ENCODE data around the gene TPM3.
"Not testable (repeated sequence)": the region's sequence is repeated elsewhere in the genome, so short reads cannot be mapped to it uniquely, and the experiment has no call there.

TPM3 gene

DNA sequence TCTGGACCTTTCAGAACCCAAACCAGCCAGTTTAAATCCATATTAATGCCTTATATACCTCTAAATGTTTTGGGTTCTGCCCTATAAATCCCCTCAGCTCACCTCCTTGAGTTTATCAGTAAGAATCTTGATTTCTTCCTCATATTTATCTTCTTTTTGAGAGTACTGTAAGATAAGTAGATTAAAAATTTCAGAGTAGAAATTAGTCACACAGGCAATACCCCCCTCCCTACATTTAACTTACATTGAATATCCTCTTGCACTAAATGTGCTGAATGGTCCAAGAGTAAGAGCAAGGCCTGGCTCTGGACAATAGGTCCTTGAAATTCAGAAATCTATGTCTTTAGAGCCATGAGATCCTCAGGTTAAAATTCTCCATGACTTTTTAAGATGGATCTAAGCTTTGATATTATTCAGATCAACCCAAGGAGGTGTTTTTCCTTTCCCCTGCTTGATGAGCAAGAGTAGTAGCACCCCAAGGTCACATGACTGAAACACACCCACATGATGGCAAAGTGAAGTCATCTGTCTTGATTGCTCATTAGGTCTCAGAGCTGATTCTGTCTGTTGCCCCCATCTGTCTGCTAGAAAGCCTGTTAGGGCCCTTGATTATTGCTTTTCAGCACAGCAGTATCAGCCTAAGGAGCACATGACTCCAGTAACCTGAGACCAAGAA lies 21.2 kb downstream of the TPM3 start:
- peak; percentile 40 to 64 (median 44) for DNase-seq (ENCODE audit: low read depth in 2 of 3, low spot score in 1 of 3)

DNA sequence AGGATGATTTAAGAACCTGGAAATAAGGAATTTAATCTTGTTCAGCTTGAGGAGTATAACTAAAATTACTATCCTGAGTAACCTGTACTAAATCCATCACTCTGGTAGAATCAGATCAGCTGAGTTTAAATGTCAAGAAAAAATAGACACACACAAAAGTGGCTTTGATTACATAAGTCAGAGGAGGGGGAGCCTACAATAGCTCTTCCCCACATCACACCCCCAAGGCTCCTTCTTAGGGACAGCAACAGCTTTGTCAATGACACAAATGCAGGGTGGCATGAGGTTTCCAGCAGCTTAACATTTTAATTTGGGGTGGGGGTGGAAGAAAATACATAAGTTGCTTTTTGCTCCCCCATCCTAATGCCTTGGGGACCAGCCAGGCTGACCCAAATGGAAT lies 24.4 kb downstream of the TPM3 start:
- DNase-seq (ENCODE audit: low read depth in 2 of 3, low spot score in 1 of 3): no peak

DNA sequence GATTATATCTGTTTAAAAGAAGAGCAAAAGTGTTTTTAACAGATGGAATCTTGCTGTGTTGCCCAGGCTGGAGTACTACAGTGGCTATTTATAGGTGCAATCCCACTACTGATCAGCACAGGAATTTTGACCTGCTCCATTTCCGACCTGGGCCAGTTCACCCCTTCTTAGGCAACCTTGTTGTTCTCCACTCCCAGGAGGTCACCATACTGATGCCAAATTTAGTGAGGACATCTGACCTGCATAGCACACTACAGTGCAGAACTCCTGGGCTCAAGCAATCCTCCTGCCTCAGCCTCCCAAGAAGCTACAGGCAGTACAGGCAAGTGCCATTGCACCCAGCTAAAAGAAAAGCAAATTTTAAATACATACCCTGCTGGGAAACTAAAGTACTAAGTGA lies 25.7 kb downstream of the TPM3 start:
- DNase-seq (ENCODE audit: low read depth in 2 of 3, low spot score in 1 of 3): no peak

DNA sequence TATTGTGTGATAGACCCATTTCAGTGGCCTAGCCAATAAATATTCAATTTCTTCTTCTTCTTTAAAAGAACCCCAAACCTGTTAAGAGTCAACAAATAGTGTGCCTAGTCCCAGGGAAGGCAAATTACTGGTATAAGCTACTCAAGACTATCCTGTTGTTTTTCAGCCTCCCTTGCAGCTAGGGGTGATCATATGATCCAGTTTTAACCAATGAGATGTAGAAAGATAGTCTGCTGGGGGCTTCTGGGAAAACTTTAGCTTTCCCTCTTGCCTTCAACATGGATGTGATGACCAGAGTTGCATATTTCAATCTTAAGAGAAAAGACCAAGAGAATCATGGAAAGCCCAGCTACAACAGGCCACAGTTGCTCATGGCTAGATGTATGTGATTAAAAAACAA lies 32.3 kb downstream of the TPM3 start:
- DNase-seq (ENCODE audit: low read depth in 2 of 3, low spot score in 1 of 3): no peak

DNA sequence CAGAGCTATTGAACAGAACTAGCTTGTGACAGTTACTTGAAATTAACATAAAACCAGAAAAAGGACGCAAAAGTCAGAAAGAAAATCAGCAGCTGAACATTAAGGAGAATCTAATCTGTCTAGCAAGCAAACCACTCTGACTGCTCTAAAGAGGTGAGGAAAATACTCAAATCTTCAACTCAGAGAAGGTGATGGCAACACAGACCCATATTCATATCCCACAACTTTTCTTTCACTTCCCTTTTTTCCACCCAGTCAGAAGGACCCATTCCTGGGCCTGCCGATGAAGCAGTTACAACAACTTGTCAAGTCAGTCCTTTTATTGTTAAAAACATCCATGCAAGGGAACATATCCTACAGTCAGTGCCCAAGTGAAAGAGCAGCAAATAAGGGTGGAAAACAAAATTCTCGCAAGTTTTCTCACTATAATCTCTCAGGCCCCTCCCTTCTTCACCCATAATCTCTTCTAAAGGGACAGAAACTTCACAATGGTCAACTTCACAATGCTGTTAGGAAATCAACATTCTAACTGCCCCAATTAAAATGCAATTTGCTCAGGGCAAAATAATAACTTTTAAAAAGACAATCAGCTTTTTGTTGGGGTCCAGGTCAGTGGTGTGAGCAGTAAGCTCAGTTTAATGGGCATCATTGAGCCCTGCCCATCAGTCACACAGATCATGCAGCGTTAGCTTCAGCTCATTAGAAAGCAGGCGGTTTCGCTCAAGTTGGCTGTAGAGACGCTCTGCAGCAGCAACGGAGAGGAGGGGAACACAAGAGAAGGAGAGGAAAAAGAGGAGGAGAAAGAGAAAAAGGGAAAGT lies 33.4 kb downstream of the TPM3 start:
- DNase-seq (ENCODE audit: low read depth in 2 of 3, low spot score in 1 of 3): no peak

DNA sequence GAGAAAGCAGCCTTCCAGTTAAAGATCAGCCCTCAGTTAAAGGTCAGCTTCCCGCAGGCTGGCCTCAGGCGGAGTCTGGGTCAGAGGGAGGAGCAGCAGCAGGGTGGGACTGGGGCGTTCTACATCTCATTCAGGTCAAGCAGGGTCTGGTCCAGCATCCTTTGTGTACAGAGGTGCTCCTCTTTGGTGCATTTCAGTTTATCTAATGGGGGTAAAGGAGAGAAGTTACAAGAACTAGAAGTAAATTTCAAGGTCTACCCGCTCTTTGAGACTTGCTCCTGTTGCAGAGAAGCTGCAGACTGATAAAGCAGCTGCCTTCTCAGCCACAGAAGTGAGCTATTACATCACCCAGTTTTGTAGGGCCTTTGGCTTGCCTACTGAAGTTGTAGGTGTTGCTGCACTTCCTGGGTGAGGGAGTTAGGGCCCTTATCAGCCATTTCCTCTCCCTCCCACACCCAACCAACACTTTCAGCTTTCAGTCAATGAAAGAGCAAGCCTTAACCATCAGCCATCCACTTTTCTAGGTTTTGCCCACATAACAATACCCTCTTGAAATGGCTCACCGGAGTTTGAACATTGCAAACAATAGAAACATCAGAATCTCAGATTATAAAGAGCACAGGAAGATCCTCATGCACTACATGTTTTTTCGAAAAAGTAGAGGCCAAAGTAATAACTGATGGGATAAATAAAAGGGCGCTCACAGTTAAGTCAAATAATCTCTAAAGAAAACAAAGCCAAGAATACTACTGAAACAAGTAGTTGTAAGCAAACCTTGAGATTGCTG lies 34.2 kb downstream of the TPM3 start:
- DNase-seq (ENCODE audit: low read depth in 2 of 3, low spot score in 1 of 3): peak; percentile 49 to 69 (median 62)

DNA sequence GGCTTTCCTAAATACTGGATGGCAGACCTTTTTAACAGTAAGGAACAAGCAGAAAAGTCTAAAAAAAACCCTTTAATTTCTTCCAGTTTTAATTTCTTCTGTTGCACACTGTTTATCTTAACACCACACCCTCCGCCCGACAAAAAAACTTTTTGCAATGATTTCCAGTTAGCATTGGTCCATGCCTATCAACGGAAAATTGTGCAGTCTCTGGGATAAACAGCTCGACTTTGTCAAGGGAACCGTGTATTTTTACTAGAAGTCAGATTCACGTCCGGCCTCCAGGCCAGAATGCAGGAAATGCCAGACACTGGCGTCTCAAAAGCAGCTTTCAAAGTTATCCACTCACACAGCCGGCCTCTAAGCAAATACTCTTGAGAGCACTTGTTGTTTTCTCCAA lies 36.6 kb downstream of the TPM3 start:
- no peak for DNase-seq (ENCODE audit: low read depth in 2 of 3, low spot score in 1 of 3)

DNA sequence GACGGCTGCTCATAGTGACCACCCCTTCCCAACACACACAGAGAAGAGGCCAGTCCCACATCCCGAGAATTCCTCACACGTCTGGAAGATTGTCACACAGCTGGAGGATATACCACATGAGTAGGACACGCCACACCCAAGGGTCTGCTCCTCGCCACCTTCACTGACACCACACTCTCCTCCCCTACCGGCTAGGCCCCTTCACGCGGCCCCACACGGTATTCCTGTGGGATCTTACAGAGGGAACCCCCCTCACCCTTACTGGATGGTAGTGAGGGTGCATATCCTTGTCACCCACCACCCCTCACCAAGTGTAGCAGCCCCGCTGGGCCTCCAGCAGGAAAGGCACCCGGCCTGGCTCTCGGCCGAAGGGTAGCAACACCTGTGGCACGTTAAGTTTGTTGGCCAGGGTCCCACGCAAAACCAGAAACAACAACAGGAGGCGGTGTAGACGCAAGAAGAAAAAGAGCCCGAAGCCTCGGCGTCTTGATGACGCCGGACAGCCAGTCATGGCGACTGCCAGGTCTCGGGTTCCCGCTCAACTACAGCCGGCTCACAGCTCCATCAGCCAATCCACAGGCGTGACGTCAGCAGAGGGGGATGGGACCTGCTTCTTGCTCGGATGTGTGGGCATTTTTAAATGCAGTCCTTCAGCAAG lies 37.2 kb downstream of the TPM3 start, which contains the start of gene NUP210L:
TSS of gene NUP210L (minus strand) at position 540 of the 658 bp plus-strand sequence.
- DNase-seq (ENCODE audit: low read depth in 2 of 3, low spot score in 1 of 3): no peak

DNA sequence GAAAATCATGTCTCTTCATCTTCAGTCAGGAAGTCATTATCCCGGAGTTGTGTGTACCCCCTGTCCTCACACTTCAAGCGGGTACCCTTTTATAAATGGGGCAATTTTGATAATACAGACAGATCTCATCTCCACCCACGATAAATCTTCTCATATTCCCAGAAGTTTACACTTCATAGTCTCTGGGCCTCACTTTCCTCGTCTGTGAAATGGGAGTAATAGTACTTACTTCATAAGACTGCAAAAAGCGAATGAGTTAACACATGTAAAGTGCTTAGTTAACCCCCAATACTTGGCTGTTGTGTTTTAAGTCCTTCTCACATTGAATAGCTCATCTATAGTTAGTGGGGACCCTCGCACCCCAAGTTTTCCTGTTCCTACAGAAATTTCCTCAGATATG lies 37.8 kb downstream of the TPM3 start:
- no peak for DNase-seq (ENCODE audit: low read depth in 2 of 3, low spot score in 1 of 3)

DNA sequence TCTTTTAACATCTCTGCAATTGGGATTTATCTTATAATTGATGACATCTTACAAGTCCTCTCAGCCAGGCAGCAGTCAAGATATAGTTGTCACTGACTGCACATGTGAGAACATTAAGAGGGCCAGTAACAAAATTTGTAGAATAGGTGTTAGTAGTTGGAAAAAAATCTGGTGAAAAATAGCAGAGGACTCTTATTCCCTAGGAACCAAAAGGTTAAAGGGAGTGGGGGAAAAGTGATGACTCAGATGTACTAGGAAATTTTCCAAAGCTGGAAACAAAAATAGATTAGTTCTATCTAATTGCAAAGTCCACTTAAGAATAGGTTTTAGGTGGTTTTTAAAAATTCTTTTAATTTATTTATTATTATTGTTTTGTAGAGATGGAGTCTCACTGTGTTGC lies 40.6 kb downstream of the TPM3 start:
- DNase-seq (ENCODE audit: low read depth in 2 of 3, low spot score in 1 of 3): no peak

DNA sequence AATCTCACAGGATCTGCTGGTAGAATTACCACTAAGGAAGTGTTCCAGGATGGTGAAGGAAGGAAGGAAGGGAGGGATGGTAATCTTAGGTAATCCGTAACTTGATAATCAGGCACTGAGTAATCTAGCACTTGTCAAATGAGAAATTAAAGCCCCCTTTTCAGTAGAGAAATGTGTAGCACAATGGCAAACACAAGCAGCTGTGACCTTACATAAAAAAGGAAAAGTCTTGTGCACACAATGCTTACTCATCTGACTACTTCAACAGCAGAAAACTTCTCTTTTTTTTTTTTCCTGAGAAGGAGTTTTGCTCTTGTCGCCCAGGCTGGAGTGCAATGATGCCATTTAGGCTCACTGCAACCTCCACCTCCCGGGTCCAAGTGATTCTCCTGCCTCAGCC lies 43.1 kb downstream of the TPM3 start:
- no peak for DNase-seq (ENCODE audit: low read depth in 2 of 3, low spot score in 1 of 3)

DNA sequence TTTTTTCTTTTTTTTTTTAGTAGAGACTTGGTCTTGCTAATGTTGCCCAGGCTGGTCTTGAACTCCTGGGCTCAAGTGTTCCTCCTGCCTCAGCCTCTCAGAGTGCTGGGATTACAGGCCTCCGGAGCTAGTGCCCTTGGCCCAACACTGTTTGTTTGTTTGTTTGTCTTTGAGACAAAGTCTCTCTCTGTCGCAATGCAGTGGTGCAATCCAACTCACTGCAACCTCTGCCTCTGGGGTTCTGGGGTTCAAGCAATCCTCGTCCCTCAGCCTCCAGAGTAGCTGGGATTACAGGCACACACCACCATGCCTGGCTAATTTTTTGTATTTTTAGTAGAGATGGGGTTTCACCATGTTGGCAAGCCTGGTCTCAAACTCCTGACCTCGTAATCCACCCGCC lies 44.4 kb downstream of the TPM3 start:
- not testable (repeated sequence) for DNase-seq (ENCODE audit: low read depth in 2 of 3, low spot score in 1 of 3)

DNA sequence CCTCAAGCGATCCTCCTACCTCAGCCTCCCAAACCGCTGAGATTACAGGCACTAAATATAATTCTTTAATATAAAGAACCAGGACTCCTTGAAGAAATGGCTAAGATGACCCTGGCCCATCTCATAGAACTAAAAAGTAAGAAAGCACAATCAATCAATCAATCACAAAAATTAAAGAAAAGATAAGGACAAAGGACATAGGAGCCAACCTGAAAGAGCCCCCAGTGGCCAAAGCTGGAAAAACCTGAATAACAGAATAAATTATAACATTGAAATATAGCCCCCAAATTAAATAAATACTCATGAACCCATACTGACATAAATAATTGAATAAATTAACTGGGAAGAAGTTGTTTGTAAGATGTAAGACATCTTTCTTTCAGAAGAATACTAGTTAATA lies 45.9 kb downstream of the TPM3 start:
- no peak for DNase-seq (ENCODE audit: low read depth in 2 of 3, low spot score in 1 of 3)

DNA sequence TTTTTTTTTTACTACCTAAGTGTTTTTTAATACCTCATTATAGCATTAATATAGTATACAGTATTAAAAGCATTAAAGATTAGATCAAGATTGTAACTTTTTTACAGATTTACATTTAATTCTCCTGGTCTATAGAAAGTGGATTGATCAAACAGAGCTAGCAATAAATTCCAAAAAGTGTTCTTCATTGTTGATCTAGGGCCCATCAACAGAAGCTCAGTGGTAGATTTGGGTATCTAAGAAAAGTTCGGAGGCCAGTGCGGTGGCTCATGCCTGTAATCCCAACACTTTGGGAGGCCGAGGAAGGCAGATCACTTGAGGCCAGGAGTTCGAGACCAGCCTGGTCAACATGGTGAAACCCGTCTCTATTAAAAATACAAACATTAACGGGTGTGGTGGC lies 49.5 kb downstream of the TPM3 start:
- DNase-seq (ENCODE audit: low read depth in 2 of 3, low spot score in 1 of 3): no peak

DNA sequence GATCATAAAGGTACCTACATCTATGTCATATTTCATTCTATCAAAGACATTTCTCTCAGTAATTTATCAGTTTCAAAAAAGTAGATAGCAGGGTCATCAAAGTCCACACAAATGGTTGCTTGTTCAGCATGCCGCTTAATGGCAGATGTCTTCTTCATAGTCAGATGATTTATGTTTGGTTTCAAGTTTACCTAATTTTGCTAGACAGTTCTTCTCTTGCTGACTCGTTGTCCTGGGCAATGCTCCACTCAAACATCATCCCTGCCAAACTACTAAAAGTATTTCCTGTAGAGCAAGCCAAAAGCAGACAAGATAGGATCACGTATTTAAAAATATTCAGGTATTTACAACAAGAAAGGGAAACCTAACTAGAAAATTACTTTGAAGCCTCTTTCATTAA lies 50.7 kb downstream of the TPM3 start:
- DNase-seq (ENCODE audit: low read depth in 2 of 3, low spot score in 1 of 3): no peak

DNA sequence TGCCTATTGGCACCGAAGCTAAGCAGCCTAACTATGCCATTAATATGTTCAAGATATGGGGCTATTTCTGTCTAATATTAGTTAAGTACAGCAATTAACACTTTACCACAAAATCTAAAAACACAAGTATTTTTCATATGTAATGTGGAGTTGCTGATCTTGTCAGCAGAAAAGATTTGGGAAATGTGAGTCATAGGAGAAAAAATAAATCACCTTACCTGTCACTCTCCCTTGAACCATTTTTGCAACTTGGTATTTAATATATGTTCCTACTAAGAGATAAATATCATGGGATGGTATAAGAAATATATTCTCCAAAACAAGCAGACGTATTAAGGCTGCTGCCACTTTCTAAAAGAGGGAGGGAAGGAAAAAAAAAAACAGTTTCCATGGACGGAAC lies 54.0 kb downstream of the TPM3 start:
- DNase-seq (ENCODE audit: low read depth in 2 of 3, low spot score in 1 of 3): no peak

DNA sequence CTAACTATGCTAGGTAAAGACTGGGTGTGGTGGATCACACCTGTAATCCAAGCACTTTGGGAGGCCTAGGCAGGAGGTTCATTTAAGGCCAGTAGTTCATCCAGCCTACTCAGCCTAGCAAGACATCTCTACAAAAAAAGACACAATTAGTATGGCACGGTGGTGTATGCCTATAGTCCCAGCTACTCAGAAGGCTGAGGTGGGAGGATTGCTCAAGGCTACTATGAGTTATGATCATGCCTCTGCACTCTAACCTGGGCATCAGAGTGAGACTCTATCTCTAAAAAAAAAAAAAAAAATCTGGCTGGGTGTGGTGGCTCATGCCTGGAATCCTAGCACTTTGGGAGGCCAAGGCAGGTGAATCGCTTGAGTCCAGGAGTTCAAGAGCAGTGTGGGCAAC lies 58.6 kb downstream of the TPM3 start:
- DNase-seq (ENCODE audit: low read depth in 2 of 3, low spot score in 1 of 3): no peak

DNA sequence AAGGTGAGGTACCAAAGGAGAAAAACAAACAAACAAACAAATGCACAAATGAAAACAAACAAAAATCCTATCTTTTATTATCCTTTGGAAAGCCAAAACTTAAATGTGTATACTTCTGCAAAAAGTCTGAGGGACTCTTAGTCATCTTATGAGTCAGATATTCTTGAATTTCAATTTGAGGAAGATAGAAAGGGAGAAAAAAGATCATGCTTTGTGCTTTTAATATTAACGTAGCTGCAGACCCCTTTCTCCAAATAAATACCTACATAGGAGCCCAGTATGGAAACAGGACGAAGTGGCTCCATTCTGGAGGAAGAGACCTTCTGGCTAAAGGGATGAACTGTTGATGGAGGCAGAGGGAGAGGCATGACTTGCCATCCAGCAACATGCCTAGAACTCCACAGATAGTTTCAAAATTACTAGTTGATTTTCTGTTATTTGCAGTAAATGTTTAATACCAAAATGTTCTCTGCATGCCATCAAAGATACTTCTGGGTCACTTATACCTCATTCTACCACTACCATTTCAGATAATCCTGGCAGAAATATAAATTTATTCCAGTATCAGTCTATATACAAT lies 62.4 kb downstream of the TPM3 start:
- no peak for DNase-seq (ENCODE audit: low read depth in 2 of 3, low spot score in 1 of 3)

DNA sequence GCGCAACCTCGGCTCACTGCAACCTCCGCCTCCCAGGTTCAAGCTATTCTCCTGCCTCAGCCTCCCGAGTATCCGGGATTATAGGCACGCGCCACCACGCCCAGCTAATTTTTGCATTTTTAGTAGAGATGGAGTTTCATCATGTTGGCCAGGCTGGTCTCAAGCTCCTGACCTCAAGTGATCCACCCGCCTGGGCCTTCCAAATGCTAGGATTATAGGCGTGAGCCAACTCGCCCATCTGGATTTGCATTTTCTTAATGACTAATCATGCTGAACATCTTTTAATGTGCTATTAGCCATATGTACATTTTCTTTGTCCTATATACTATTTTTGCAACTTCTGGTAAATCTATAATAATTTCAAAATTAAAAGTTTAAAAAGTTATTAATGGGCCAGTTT lies 68.7 kb downstream of the TPM3 start:
- DNase-seq (ENCODE audit: low read depth in 2 of 3, low spot score in 1 of 3): not testable (repeated sequence)

DNA sequence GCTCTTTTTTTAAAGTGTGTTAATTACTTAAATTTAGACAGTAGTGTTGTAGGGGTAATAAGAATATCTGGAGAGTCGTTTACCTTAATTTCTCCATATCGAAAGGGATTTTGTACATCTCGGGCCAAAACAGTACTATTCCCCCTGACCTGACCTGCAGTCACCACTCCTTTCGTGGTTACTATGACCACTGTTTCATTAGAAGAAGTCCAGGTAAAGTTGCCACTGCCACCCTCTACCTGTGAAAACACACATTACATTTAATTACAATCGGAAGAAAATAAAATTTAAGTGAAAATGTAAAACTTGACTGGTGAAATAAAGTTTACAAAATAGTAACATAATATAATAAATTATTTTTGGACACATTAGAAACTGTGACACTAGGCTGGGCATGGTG lies 74.3 kb downstream of the TPM3 start:
- no peak for DNase-seq (ENCODE audit: low read depth in 2 of 3, low spot score in 1 of 3)

DNA sequence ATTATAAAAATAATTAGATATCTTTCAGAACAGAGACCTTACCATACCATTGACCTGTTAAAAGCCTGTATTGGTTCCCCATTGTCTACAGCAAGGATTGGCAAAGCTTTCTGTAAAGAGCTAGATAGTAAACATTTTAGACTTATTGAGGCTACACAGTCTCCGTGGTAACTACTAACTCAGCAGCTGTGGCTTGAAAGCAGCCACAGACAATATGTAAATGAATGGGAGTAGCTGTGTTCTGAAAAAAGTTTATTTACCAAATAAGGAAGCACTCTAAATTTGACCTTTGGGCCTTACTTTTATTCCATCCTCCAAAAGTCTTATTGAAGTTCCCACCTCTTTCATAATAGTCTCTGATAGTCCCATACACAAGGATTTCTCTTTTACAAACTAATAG lies 76.7 kb downstream of the TPM3 start:
- no peak for DNase-seq (ENCODE audit: low read depth in 2 of 3, low spot score in 1 of 3)

Data from stimulated activated CD4-positive, alpha-beta T cell treated with anti-CD3 and anti-CD28 coated beads, Interleukin-12 subunit alpha, Interleukin-12 subunit beta, amount 100 ng/mL, for 48 hours (primary cell).